ENCODE measurements around the gene WWTR1. TPM values are rescaled to one million over a fixed set of nuclear protein-coding genes. Genes with fewer than 3 reads are reported as not detected.

Gene WWTR1
- polyA plus RNA-seq, 10 donors = 62.6 to 110 (median 72.5) TPM

- DNase-seq = peak; percentile 59 to 78 (median 64)
Observed at GRCh38 chr3:149473357-149474249, 184.2 kb downstream of the WWTR1 start.

DNA sequence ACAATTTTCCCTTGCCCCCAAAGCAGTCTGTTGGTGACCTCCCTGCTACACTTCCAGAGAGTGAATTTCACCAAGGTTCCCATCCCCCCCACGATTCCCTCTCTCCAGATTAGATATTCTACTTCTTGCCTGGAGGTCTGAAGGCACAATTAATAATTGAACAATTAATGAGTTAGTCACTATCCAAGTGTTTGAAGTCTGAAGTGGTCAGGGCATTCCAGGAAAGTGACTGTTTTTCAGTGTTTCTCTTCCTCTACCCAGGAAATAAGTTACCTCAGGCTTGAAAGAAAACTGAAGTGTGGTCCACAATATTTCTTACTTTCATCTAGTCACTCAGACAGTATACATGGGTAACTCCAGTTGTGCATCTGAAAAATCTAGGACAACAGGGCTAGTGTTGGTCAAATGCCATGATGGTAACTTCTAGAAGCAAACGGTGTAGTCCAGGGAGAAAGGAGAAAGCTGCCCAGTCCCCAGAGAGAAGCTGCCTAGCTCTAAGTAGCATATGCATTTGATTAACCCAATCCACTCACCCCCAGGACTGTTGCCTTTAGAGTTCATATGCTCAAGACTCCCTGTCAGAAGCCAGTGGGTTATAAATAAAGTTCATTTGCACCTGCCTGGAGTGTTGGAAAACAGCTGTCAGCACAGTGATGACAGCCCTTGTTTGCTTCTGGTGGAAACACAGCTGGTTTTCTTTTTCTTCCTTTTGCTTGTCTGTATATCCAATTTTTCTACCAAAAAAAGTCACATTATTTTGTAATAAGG, 185.6 kb downstream of the WWTR1 start:
- peak; percentile 60 to 76 (median 63) for DNase-seq

- DNase-seq = no peak
Observed at GRCh38 chr3:149470381-149470780, 187.4 kb downstream of the WWTR1 start.

- no peak for DNase-seq
Observed at GRCh38 chr3:149468504-149469212, 189.2 kb downstream of the WWTR1 start.

Other genes with a start within 250 kb of the WWTR1 start
- under 1 TPM in 2 of 10 donors, not detected in 8; 0.18 to 0.77 TPM for gene TM4SF4, start 183.3 kb downstream of the WWTR1 start, polyA plus RNA-seq (ENCODE audit: insufficient read length in 10 of 10)
- 10 to 100 TPM; 27.7 to 39.9 (median 36.3) TPM for gene COMMD2, start 94.5 kb upstream of the WWTR1 start, polyA plus RNA-seq (ENCODE audit: insufficient read length in 10 of 10)
- gene ANKUB1, start 134.5 kb upstream of the WWTR1 start, polyA plus RNA-seq (ENCODE audit: insufficient read length in 10 of 10) = under 1 TPM in 3 of 10 donors, not detected in 7; 0.20 to 0.32 (median 0.20) TPM
- 10 to 100 TPM; 36.8 to 46.8 (median 41.4) TPM for gene RNF13, start 155.2 kb upstream of the WWTR1 start, polyA plus RNA-seq (ENCODE audit: insufficient read length in 10 of 10)